Parathyroid adenoma (tissue), 2 donors: Measurements from ENCODE around the gene PRDM16.

Experiments used
- H2AFZ ChIP-seq: fragments of 300-600 bp; sonication (generic); one replicate; pipeline ENCODE4 v1.7.0; 2017; ENCODE audit warnings: antibody characterized with exemption, mild to moderate bottlenecking
- H3K27ac ChIP-seq: fragments of 300-600 bp; sonication (generic); one replicate; pipeline ENCODE4 v1.7.0; 2017
- H3K27me3 ChIP-seq: fragments of 300-600 bp; sonication (generic); one replicate; pipeline ENCODE4 v1.7.0; 2017; ENCODE audit warnings: low read length; ENCODE audit not compliant: control insufficient read depth, insufficient read depth
- H3K36me3 ChIP-seq: fragments of 300-600 bp; sonication (generic); one replicate; pipeline ENCODE4 v1.7.0; 2017; ENCODE audit warnings: low read length; ENCODE audit not compliant: control insufficient read depth, insufficient read depth
- H3K4me1 ChIP-seq: fragments of 300-600 bp; sonication (generic); one replicate; pipeline ENCODE4 v1.7.0; 2017; ENCODE audit warnings: control low read depth
- H3K4me2 ChIP-seq: fragments of 300-600 bp; sonication (generic); one replicate; pipeline ENCODE4 v1.7.0; 2017; ENCODE audit warnings: low read length
- H3K4me3 ChIP-seq: fragments of 300-600 bp; sonication (generic); one replicate; pipeline ENCODE4 v1.7.0; 2017; ENCODE audit warnings: low read depth, low read length
- H3K79me2 ChIP-seq: fragments of 300-600 bp; sonication (generic); one replicate; pipeline ENCODE4 v1.7.0; 2017; ENCODE audit warnings: control low read depth
- H3K9ac ChIP-seq: fragments of 300-600 bp; sonication (generic); one replicate; pipeline ENCODE4 v1.7.0; 2017; ENCODE audit warnings: mild to moderate bottlenecking
- H3K9me3 ChIP-seq: fragments of 300-600 bp; sonication (generic); one replicate; pipeline ENCODE4 v1.7.0; 2017; ENCODE audit warnings: low read length; ENCODE audit not compliant: control insufficient read depth
- CTCF ChIP-seq: fragments of 300-600 bp; sonication (generic); IDR thresholded peaks from one replicate; pipeline ENCODE4 v1.7.0; 2017; ENCODE audit warnings: antibody characterized with exemption, mild to moderate bottlenecking
- donor health status: primary hyperparathyroidism.

The PRDM16 gene

GRCh38 chr1:3417934-3418333, 348.9 kb downstream of the PRDM16 start:
- Histone ChIP-seq H3K27me3 (no peaks in the 10 kb centered on the region), H3K4me2 (no peak overlapping the region), H2AFZ (no peak overlapping the region), H3K36me3 (no peaks in the 10 kb centered on the region), H3K4me1 (no peaks in the 10 kb centered on the region), H3K9me3 (no peaks in the 10 kb centered on the region), H3K27ac (no peak overlapping the region), H3K9ac (no peak overlapping the region), H3K4me3 (no peak overlapping the region), H3K79me2 (no peaks in the 10 kb centered on the region)
- TF ChIP-seq CTCF, result no peak

- no peaks in the 10 kb centered on the region for H3K27me3 ChIP-seq
- no peak overlapping the region for H2AFZ ChIP-seq
- no peak overlapping the region for H3K9ac ChIP-seq
- H3K4me1 ChIP-seq, result no peaks in the 10 kb centered on the region
- no peaks in the 10 kb centered on the region for H3K36me3 ChIP-seq
- no peak for TF ChIP-seq CTCF
- H3K79me2 ChIP-seq, result no peaks in the 10 kb centered on the region
- no peak overlapping the region for H3K4me2 ChIP-seq
- no peaks in the 10 kb centered on the region for H3K9me3 ChIP-seq
- H3K4me3 ChIP-seq, result no peak overlapping the region
- no peak overlapping the region for H3K27ac ChIP-seq
These were observed 349.6 kb downstream of the PRDM16 start for GRCh38 chr1:3418600-3418999.

- Histone ChIP-seq H3K27ac (no peak overlapping the region), H3K4me3 (no peak overlapping the region), H3K36me3 (no peaks in the 10 kb centered on the region), H3K27me3 (no peaks in the 10 kb centered on the region), H3K9me3 (no peaks in the 10 kb centered on the region), H2AFZ (no peak overlapping the region), H3K4me2 (no peak overlapping the region), H3K79me2 (no peaks in the 10 kb centered on the region), H3K9ac (no peak overlapping the region), H3K4me1 (no peaks in the 10 kb centered on the region)
- TF ChIP-seq CTCF, result no peak
These were observed 350.6 kb downstream of the PRDM16 start for GRCh38 chr1:3419415-3420204.

GRCh38 chr1:3420218-3420951, 351.4 kb downstream of the PRDM16 start:
- TF ChIP-seq CTCF, result no peak
- no peaks in the 10 kb centered on the region for H3K9me3 ChIP-seq
- H3K79me2 ChIP-seq, result no peaks in the 10 kb centered on the region
- H3K4me3 ChIP-seq, result no peak overlapping the region
- H3K27ac ChIP-seq, result no peak overlapping the region
- H3K27me3 ChIP-seq, result no peaks in the 10 kb centered on the region
- H3K4me1 ChIP-seq, result no peaks in the 10 kb centered on the region
- no peak overlapping the region for H3K4me2 ChIP-seq
- no peaks in the 10 kb centered on the region for H3K36me3 ChIP-seq
- no peak overlapping the region for H3K9ac ChIP-seq
- H2AFZ ChIP-seq, result no peak overlapping the region
